ENCODE measurements around the gene GPC6. TPM values are rescaled to one million over a fixed set of nuclear protein-coding genes. Genes with fewer than 3 reads are reported as not detected.

GPC6 gene
- total and polyA plus RNA-seq, 5 donors from 2014 or later: not detected

DNA sequence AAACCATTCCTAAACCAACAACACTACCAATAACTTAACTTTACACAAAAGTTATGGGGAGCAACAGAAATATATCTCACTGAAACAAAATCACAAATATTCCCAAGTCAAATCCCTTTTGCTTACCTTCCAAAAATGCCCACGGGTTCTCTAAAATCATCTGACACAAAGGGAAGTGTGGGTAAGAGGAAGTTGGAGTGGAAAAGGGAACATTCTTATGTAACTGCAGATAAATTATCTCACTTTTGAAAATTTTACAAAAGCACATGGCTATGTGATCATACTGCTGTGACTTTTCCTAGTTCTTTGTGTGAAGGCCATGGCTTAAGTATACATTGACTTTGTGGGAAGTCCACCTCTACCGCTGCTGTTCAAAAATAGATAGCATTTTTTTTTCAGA, 350.5 kb downstream of the GPC6 start:
- ATAC-seq (ENCODE audit: low read depth in 2 of 2): no peak
- no peaks in the 10 kb centered on the region for H3K36me3 ChIP-seq (ENCODE audit: control insufficient read depth, insufficient read depth, low read length)
- H3K4me3 Mint-ChIP-seq: no peak overlapping the region
- H3K27ac ChIP-seq (ENCODE audit: insufficient read depth, low read length, poor library complexity, severe bottlenecking): no peak overlapping the region
- H3K27me3 ChIP-seq (ENCODE audit: control insufficient read depth, insufficient read depth, low read length): no peaks in the 10 kb centered on the region
- no peaks in the 10 kb centered on the region for H3K36me3 Mint-ChIP-seq
- no peaks in the 10 kb centered on the region for H3K27me3 Mint-ChIP-seq
- H3K4me3 ChIP-seq (ENCODE audit: low read depth, low read length): no peak overlapping the region
- H3K9me3 Mint-ChIP-seq: peaks cover 0 to 2% (median 0%) of the 10 kb centered on the region in 7 donors
- H3K9me3 ChIP-seq (ENCODE audit: control insufficient read depth in 2 of 2, low read length in 2 of 2): no peaks in the 10 kb centered on the region
- H3K4me1 ChIP-seq (ENCODE audit: control insufficient read depth, insufficient read depth, low read length, poor library complexity, severe bottlenecking): no peaks in the 10 kb centered on the region
- H3K27ac Mint-ChIP-seq: no peak overlapping the region
- DNase-seq: no peak
- no peaks in the 10 kb centered on the region for H3K4me1 Mint-ChIP-seq

DNA sequence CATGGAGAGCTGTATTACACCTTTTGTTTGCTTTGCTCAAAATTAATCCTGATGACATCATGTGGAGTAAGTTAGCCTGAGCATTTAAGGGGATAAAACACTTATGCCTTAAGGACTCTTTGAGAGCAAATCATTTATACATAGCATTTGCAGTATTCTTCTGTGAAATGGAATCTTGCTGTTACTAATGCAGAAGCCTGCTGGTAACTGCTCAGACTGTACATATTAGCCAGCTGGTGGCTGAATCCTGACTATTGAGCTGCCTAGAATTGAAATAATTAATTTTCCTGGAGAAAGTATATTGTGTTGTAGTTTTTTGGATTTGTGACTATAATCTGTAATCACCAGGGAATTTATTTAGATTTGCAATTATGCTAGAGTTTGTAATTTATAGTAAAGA, 363.2 kb downstream of the GPC6 start:
- DNase-seq: no peak
- Mint-ChIP-seq H3K27ac (no peak overlapping the region), H3K27me3 (no peaks in the 10 kb centered on the region), H3K4me3 (no peak overlapping the region), H3K4me1 (no peaks in the 10 kb centered on the region), H3K9me3 (no peaks in the 10 kb centered on the region), H3K36me3 (no peaks in the 10 kb centered on the region)
- H3K4me3 ChIP-seq (ENCODE audit: low read depth, low read length): no peak overlapping the region
- no peak overlapping the region for H3K27ac ChIP-seq (ENCODE audit: insufficient read depth, low read length, poor library complexity, severe bottlenecking)
- ATAC-seq (ENCODE audit: low read depth in 2 of 2): no peak
- no peaks in the 10 kb centered on the region for H3K9me3 ChIP-seq (ENCODE audit: control insufficient read depth in 2 of 2, low read length in 2 of 2)
- H3K27me3 ChIP-seq (ENCODE audit: control insufficient read depth, insufficient read depth, low read length): no peaks in the 10 kb centered on the region
- H3K36me3 ChIP-seq (ENCODE audit: control insufficient read depth, insufficient read depth, low read length): no peaks in the 10 kb centered on the region
- no peaks in the 10 kb centered on the region for H3K4me1 ChIP-seq (ENCODE audit: control insufficient read depth, insufficient read depth, low read length, poor library complexity, severe bottlenecking)

DNA sequence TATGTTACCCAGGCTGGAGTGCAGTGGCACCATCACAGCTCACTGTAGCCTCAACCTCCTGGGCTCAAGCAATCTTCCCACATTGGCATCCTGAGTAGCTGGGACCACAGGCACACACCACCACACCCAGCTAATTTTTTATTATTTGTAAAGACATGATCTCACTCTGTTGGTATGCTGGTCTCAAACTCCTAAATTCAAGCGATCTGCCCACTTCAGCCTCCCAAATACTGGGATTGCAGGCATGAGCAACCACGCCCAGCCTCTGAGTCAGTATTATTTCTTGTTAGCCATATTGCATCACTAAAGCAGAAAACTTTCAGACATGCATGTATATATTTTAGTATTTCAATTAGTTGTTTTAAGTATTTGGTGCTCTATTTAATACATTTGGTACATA, 376.4 kb downstream of the GPC6 start:
- Histone ChIP-seq H3K27ac (ENCODE audit: insufficient read depth, low read length, poor library complexity, severe bottlenecking) (no peak overlapping the region), H3K9me3 (ENCODE audit: control insufficient read depth in 2 of 2, low read length in 2 of 2) (no peaks in the 10 kb centered on the region), H3K4me3 (ENCODE audit: low read depth, low read length) (no peak overlapping the region), H3K36me3 (ENCODE audit: control insufficient read depth, insufficient read depth, low read length) (no peaks in the 10 kb centered on the region), H3K4me1 (ENCODE audit: control insufficient read depth, insufficient read depth, low read length, poor library complexity, severe bottlenecking) (no peaks in the 10 kb centered on the region), H3K27me3 (ENCODE audit: control insufficient read depth, insufficient read depth, low read length) (no peaks in the 10 kb centered on the region)
- H3K27me3 Mint-ChIP-seq: no peaks in the 10 kb centered on the region
- H3K4me1 Mint-ChIP-seq: no peaks in the 10 kb centered on the region
- H3K36me3 Mint-ChIP-seq: no peaks in the 10 kb centered on the region
- H3K9me3 Mint-ChIP-seq: no peaks in the 10 kb centered on the region
- no peak overlapping the region for H3K4me3 Mint-ChIP-seq
- DNase-seq (no peak), ATAC-seq (ENCODE audit: low read depth in 2 of 2) (no peak)
- H3K27ac Mint-ChIP-seq: no peak overlapping the region

DNA sequence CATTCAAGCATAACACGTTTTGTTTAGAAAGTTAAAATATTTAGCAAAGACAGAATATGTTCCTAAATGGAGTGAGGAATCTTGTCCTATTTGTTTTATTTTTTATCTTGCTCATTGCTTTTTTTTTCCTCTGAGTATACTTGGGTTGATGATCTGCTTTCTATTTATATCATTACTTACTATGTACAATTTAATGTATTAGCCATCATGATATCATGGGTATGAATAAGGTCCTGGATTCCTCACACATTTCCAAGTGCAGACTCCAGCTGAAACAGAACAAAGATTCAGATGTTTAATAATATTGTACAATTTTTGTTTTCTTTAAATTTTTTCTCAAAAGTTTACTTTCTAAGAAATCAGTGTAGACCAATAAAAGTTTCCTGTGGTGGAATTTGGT, 388.2 kb downstream of the GPC6 start:
- no peaks in the 10 kb centered on the region for H3K36me3 ChIP-seq (ENCODE audit: control insufficient read depth, insufficient read depth, low read length)
- H3K4me1 ChIP-seq (ENCODE audit: control insufficient read depth, insufficient read depth, low read length, poor library complexity, severe bottlenecking): no peaks in the 10 kb centered on the region
- H3K27me3 ChIP-seq (ENCODE audit: control insufficient read depth, insufficient read depth, low read length): no peaks in the 10 kb centered on the region
- H3K27ac ChIP-seq (ENCODE audit: insufficient read depth, low read length, poor library complexity, severe bottlenecking): no peak overlapping the region
- no peaks in the 10 kb centered on the region for H3K9me3 ChIP-seq (ENCODE audit: control insufficient read depth in 2 of 2, low read length in 2 of 2)
- peaks cover 5% of the 10 kb centered on the region for H3K27me3 Mint-ChIP-seq
- H3K9me3 Mint-ChIP-seq: peaks cover 0 to 3% (median 0%) of the 10 kb centered on the region in 7 donors
- no peaks in the 10 kb centered on the region for H3K36me3 Mint-ChIP-seq
- DNase-seq (no peak), ATAC-seq (ENCODE audit: low read depth in 2 of 2) (no peak)
- H3K27ac Mint-ChIP-seq: no peak overlapping the region
- no peaks in the 10 kb centered on the region for H3K4me1 Mint-ChIP-seq
- H3K4me3 Mint-ChIP-seq: no peak overlapping the region
- H3K4me3 ChIP-seq (ENCODE audit: low read depth, low read length): no peak overlapping the region

DNA sequence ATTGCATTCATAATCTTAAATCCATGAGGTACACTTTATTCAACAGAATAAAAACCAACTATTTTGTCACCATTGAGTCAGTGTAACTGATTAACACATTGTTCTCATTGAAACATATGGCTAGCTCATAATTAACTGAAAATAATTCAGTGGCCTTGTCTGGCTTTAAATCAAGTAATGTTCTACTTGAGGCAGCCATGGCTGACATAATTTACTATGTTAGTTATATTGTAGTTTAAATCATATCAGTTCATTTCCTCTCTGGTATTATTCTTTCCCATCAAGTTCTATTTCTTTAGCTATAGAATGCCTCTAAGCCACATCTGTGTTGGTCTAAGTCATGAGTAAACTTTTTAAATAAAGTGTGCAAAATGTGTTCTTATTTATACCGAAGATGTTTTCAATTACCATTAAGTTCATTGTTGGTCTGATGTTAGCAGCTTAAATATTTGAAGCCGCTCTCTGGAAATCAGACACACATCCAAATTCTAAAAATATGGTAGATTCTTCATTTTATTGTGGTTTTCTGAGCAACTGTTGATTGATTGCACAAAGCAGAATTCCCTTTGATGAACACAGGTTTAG, 393.7 kb downstream of the GPC6 start:
- H3K27me3 ChIP-seq (ENCODE audit: control insufficient read depth, insufficient read depth, low read length): no peaks in the 10 kb centered on the region
- H3K4me3 Mint-ChIP-seq: no peak overlapping the region
- no peak overlapping the region for H3K27ac ChIP-seq (ENCODE audit: insufficient read depth, low read length, poor library complexity, severe bottlenecking)
- no peak overlapping the region for H3K27ac Mint-ChIP-seq
- H3K36me3 Mint-ChIP-seq: no peaks in the 10 kb centered on the region
- no peak for DNase-seq
- H3K9me3 Mint-ChIP-seq: peaks cover 0 to 5% (median 0%) of the 10 kb centered on the region in 7 donors
- no peak overlapping the region for H3K4me3 ChIP-seq (ENCODE audit: low read depth, low read length)
- no peaks in the 10 kb centered on the region for H3K9me3 ChIP-seq (ENCODE audit: control insufficient read depth in 2 of 2, low read length in 2 of 2)
- H3K36me3 ChIP-seq (ENCODE audit: control insufficient read depth, insufficient read depth, low read length): no peaks in the 10 kb centered on the region
- no peak for ATAC-seq (ENCODE audit: low read depth in 2 of 2)
- peaks cover 5% of the 10 kb centered on the region for H3K27me3 Mint-ChIP-seq
- no peaks in the 10 kb centered on the region for H3K4me1 ChIP-seq (ENCODE audit: control insufficient read depth, insufficient read depth, low read length, poor library complexity, severe bottlenecking)
- no peaks in the 10 kb centered on the region for H3K4me1 Mint-ChIP-seq

DNA sequence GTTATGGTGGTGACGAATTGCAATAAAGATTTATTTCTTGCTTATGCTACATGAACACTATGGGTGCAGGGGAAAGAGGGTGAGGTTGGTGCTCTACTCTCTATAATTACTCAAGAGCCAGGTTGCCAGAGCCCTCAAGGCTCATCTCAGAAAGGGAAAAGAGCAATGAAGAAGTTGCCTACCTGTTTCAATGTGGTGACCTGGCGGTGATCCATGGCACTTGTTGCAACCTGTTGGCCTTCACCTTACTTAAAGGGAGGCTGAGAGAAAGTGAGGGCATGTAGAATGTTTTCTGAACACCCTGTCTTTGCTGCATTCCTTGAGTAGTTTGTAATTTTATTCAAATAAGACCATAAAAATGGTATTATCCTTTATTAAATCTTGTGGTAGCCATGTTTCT, 394.4 kb downstream of the GPC6 start:
- Histone ChIP-seq H3K9me3 (ENCODE audit: control insufficient read depth in 2 of 2, low read length in 2 of 2) (no peaks in the 10 kb centered on the region), H3K27ac (ENCODE audit: insufficient read depth, low read length, poor library complexity, severe bottlenecking) (no peak overlapping the region), H3K4me1 (ENCODE audit: control insufficient read depth, insufficient read depth, low read length, poor library complexity, severe bottlenecking) (no peaks in the 10 kb centered on the region), H3K36me3 (ENCODE audit: control insufficient read depth, insufficient read depth, low read length) (no peaks in the 10 kb centered on the region), H3K27me3 (ENCODE audit: control insufficient read depth, insufficient read depth, low read length) (no peaks in the 10 kb centered on the region), H3K4me3 (ENCODE audit: low read depth, low read length) (no peak overlapping the region)
- Mint-ChIP-seq H3K4me1 (no peaks in the 10 kb centered on the region), H3K4me3 (no peak overlapping the region), H3K27ac (no peak overlapping the region), H3K27me3 (peaks cover 5% of the 10 kb centered on the region), H3K9me3 (peaks cover 0 to 5% (median 0%) of the 10 kb centered on the region in 7 donors), H3K36me3 (no peaks in the 10 kb centered on the region)
- DNase-seq (no peak), ATAC-seq (ENCODE audit: low read depth in 2 of 2) (no peak)

DNA sequence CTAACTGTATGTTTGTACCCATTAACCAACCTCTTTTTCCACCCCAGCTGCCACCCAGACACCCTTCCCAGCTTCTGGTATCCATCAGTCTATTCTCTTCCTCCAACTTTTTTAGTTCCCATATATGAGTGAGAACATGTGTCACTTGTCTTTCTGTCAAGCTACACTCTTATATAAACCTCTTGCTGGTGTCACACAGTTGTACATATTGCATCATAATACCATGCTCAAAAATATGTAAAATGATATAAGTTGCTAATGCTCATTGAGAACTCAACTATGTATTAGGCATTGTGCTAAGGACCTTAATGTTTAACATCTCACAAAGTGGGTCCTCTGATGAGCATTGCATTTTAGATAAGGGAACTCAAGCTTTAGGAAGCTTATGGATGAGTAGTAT, 395.4 kb downstream of the GPC6 start:
- Mint-ChIP-seq H3K4me3 (no peak overlapping the region), H3K4me1 (no peaks in the 10 kb centered on the region), H3K27ac (no peak overlapping the region), H3K9me3 (peaks cover 0 to 5% (median 0%) of the 10 kb centered on the region in 7 donors), H3K36me3 (no peaks in the 10 kb centered on the region), H3K27me3 (no peaks in the 10 kb centered on the region)
- ATAC-seq (ENCODE audit: low read depth in 2 of 2) (no peak), DNase-seq (no peak)
- H3K27me3 ChIP-seq (ENCODE audit: control insufficient read depth, insufficient read depth, low read length): no peaks in the 10 kb centered on the region
- no peak overlapping the region for H3K27ac ChIP-seq (ENCODE audit: insufficient read depth, low read length, poor library complexity, severe bottlenecking)
- H3K4me1 ChIP-seq (ENCODE audit: control insufficient read depth, insufficient read depth, low read length, poor library complexity, severe bottlenecking): no peaks in the 10 kb centered on the region
- no peaks in the 10 kb centered on the region for H3K36me3 ChIP-seq (ENCODE audit: control insufficient read depth, insufficient read depth, low read length)
- H3K9me3 ChIP-seq (ENCODE audit: control insufficient read depth in 2 of 2, low read length in 2 of 2): no peaks in the 10 kb centered on the region
- no peak overlapping the region for H3K4me3 ChIP-seq (ENCODE audit: low read depth, low read length)

DNA sequence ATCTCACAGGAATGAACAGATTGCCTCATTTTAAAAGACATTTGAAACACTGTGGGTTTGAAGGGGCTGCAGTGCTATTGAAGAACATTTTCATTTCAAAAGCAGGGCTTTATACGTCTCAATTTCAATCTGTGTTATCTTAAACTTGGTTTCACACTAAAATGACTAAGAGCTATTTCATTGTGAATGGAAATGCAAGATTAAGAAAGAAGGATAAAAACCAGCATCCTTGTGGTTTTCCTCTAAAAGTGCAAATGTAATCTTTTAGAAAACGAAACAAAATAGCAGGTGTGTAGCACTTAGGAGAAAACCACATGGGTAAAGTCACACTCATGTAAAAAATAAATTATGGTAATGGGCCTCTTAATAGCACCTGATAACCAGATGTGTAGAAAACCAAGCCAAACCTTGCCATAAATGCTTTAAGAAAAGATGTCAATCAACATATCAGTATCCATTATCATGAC, 397.7 kb downstream of the GPC6 start:
- Mint-ChIP-seq H3K27ac (no peak overlapping the region), H3K4me1 (no peaks in the 10 kb centered on the region), H3K36me3 (no peaks in the 10 kb centered on the region), H3K9me3 (peaks cover 0 to 5% (median 0%) of the 10 kb centered on the region in 7 donors), H3K27me3 (peaks cover 4% of the 10 kb centered on the region), H3K4me3 (no peak overlapping the region)
- Histone ChIP-seq H3K9me3 (ENCODE audit: control insufficient read depth in 2 of 2, low read length in 2 of 2) (no peaks in the 10 kb centered on the region), H3K27ac (ENCODE audit: insufficient read depth, low read length, poor library complexity, severe bottlenecking) (no peak overlapping the region), H3K36me3 (ENCODE audit: control insufficient read depth, insufficient read depth, low read length) (no peaks in the 10 kb centered on the region), H3K4me1 (ENCODE audit: control insufficient read depth, insufficient read depth, low read length, poor library complexity, severe bottlenecking) (no peaks in the 10 kb centered on the region), H3K4me3 (ENCODE audit: low read depth, low read length) (no peak overlapping the region), H3K27me3 (ENCODE audit: control insufficient read depth, insufficient read depth, low read length) (no peaks in the 10 kb centered on the region)
- ATAC-seq (ENCODE audit: low read depth in 2 of 2): no peak
- no peak for DNase-seq

All from CD4-positive, CD25-positive, alpha-beta regulatory T cell (primary cell).